ENCODE results near the gene HOXA6.

The HOXA6 gene

DNA sequence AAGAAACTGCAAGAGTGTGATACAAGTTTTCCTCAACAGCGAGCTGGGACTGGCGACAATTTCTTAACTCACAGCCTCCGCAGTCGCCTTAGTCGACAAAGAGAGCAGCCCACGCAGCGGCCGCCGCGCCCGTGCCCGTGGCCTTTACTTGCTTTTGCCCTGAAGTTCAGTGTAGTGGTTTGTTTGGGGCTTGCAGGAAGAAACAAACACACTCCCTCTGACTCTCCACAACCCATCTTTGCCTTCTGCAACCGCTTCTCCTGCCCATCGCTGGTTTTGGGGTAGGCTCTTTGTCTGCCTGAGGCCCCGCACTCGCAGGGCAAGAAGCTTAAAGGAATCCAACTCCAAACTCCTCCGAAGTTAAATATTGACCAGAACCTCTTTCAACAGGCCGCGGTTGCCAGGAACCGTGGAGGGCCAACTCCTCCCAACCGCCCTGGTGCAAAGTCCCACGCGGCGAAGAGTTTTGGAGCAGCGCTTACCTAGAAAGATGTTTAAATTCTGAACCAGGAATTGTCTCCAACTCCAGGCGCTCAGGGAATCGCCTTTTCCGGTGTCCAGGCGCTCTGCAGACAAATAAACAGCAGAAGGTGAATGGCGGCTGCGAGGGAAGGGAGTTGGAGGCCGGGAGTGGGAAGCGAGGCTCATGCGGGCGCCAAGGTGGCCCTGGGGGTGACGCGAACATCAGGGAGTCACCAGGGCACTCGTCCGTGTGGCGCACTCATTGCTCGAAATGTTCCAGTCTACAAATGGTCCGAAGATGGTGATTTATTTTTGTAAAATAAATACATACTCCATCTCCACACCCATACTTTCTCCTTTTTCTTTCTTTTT lies 25.3 kb downstream of the HOXA6 start:
- no peak for DNase-seq (ENCODE audit: low spot score)

DNA sequence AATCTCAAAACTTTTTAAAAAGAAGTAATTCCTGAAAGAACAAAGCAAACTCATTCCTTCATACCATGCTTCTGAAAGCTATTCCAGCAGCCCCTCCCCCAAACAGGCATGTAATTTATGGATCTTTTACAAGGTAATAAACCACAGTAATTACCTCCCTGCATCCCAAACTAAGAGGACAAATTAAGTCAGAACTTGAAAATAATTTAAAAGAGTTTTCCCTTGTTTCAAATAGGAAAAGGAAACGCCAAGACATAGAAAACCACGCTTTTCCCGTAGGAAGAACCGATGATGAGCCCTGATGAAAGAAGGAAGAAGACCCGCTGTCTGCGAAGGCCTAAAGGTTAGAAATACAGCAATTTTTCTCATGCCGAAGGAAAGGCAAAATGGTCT lies 25.9 kb downstream of the HOXA6 start:
- no peak for DNase-seq (ENCODE audit: low spot score)

DNA sequence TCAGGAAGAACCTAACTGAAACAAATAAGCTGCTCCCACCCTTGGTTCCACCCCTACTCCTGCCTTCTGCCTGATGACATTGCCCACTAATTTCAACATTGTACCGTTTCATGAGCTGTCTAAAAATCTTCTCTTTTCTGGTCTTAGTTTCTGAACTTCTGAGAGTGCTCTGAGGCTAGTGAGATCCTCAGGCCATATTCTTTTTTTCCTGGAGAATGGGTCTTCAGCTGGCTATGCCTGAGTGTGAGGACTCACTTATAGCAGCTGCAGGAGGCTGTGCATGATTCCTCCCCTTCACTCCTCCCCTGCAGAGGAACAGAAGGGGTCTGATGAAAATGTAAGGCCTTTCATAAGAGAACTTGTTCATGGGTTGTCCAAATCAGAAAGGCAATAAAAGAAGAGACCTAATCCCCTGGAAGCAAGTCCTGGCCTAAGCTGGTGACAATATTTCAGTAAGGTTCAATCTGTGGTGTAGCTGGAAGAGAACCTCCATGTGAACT lies 28.1 kb downstream of the HOXA6 start:
- no peak for DNase-seq (ENCODE audit: low spot score)

DNA sequence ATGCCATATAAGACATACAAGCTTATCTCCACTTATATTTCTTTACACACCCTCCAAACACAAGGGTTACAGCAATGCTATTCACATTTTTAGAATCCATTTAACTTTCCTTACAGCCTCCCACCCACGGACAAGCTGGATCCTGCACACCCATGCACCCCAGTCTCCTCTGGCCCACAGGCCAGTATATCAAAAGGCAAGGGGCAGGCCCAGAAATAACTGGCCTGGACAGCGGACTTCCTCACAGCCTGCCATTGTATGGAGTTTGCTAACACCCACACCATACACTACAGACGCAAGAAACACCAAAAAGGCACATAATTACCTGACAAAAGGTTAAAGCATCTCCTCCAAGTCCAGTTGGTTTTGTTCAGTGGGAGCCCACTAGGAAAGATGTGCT lies 29.0 kb downstream of the HOXA6 start:
- DNase-seq (ENCODE audit: low spot score) = no peak

DNA sequence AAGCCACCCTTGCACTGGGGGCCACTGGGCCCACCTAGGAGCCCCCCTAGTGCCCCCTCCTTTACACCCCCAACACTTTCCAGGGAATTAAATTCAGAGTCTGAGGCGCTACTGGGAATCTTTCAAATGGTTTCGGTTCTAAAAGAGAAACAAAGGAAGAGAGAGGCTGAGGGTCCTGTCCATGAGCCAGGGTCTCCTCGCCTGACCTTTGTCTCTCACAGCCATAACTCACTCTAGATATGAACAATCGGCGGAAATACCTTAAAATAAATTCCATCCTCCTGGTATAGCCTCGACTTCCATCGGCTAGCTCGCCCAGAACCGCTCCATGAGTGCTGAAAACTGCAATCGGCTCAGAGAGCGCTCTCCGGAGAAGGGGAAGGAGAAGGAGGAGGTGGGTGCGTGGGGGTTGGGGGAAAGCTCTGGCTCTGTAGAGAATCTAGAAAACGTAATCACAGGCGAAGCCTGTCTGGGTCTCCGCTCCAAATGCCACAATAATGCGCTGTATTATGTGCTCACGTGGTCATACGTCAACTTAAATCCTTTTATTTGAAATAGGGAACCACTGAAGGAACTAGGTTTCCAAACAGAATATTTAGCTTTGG lies 29.6 kb downstream of the HOXA6 start:
- no peak for DNase-seq (ENCODE audit: low spot score)

DNA sequence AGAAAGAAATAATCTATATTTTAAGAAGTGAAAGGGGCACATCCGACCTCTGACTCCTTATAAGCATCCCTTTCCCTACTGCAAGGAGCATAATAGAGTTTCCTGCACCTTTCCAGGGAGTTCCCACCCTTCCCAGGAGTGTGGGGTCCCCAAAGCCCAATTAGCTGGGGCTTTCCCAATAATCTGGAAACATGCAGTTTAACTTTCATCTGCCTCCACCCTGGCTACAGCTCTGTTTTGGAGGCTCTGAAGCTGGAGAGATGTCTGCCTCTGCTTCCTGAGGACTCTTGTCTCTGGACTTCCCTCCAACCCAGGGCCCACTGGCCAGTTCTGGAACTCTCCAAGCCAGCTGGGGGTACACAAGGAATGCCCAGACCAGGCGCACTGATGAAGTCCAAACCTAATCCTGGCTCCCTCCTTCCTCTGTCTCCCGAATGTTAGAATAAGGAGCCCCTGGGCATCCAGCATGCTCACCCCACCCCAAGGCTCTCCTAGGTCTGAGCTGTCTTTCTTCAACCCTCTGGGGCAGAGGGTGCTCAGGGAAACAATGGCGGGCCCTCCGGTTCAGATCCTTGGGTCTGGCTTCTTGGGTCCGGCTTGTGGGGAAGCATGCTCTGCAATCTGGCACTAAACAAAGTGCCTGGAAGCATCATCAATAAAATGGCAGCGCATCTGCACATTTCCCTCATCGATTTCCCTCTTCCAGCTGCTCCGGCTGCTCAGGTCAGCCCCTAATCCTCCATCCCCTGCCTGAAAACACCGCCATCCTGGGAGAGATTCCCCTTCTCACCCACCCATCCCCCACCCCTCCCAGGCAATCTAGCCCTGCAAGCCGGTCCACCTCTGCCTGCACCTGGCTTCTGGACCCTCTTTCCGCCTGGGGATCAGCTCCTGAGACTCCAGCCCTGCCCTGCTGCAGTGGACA lies 30.4 kb downstream of the HOXA6 start:
- no peak for DNase-seq (ENCODE audit: low spot score)

DNA sequence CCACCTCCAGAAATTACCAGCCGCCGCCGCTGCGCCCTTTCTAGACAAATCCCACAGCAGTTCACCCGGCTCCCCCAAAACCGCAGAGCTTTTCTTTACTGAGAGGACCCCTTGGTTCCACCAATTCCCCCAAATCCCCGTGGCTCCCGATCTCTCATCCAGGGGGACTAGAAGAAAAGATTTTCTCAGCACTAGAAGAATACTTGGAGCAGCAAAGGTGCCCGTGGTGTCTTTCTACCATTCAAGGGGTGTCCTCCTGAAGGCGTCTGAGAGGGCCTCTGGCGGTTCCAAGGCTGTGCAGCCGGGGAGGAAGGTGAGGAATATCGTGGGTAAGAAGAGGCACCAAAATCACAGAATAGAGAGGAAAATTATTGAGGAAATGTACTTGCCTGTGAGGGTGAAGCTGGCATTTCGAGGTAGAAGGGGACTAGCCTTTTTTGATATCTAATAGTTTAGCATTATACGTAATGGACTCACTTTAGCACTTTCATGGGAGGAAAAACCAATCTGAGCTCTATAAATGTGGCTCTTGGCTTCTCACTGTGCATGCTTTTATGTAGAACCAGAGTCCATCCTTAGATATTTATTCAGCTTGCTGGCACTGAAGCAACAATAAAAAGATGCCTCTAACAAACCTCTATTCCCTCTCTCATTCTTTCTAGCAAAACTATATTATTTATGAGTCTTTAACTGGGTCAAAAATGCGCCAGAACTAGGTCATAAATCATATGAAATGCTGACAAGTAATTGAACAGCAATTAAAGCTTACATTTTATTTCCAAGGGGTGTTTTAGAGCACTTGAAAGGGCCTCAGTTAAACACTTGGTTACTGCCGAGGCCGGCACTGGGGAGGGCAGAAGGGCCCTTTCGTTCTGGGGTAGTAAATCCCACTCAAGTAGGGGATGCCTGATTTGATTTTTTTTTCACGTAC lies 31.3 kb downstream of the HOXA6 start:
- no peak for DNase-seq (ENCODE audit: low spot score)

DNA sequence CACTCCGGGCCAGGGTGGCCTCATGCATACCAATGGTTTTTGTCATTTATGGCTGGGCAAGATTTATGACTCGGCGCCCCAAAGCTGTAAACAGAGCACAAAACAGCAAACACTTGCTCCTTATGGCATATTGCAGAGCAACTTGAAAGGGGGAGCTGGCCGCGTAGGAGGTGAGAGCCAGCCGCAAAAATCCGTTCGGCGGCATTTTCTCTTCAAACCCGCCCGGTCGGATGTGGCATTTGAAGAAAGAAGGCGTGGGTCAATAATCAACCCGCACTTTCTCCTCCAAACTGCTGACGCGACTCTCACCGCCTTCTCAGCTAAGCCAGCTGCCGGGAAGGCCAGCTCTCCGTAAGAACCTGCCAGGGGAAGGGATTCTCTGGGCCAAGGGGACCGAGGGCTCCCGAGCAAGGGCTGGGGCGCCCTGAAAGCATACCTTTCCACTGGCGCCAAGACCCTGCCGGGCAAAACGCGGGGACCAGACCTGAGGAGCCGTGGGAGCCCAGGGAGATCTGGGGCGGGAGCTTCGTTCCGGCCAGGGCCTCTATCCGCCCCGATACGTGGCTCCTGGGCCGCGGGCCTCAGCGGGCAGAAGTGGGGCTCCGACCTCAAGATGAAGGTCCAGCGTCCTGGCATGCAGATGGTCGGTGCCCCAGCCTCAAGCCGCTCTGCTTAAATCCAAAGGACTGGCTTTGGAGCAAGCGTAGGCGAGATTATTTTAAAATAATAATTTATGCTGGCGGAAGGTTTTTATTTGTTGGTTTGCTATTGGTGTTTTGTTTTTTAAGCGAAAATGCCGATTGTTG lies 32.1 kb downstream of the HOXA6 start:
- DNase-seq (ENCODE audit: low spot score) = no peak

DNA sequence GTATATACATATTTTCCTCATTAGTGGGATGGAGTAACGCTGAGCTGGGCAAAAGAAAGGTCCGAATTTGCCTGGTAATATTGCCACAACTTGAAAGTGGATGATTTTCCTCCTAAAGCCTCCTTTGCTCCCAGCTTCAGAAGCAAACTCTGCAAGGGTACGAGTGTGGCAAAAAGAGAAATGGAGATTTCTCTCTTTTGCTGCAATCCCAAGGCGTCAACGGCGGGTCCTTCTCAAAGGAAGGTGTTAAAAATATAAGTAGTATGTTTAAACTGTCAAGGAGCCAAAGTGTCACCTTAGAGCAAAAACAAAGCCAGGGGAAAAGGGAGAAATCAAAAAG lies 32.7 kb downstream of the HOXA6 start:
- DNase-seq (ENCODE audit: low spot score) = no peak

DNA sequence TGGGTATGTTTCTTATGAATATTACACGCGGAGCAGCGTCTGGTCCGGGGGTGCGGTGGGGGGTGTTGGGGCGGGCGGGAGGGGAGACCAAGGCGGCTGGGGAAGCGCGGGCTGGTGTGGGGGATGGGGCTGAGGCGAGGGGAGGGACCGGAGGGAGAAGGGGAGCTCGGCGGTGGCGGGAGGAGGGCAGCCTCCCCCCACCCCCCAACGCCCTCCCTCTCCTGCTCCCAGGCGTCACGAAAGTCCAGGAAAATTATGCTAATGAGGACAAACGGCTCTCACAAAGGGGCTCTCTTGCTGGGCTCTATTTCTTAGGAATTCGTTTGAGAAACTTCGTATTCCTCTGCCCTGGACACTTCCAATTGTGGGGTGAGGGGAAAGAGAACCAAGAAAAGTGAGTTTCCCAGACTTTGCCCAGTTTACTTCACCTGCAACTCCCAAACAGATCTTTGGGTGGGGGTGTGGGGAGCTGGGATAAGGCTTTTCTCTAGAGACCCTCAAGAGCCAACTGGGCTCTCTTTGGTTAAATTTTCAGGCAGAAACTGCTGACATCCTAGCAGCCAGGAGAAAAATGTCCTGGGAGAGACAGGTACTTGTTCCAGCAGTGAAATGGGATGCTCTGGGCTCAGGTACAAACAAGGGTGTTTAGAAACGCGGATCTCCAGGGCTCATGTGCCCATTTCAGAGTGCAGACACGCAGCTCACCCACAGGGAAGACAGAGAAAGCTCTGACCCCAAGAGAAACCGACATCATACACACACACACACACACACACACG lies 33.4 kb downstream of the HOXA6 start:
- DNase-seq (ENCODE audit: low spot score) = no peak

DNA sequence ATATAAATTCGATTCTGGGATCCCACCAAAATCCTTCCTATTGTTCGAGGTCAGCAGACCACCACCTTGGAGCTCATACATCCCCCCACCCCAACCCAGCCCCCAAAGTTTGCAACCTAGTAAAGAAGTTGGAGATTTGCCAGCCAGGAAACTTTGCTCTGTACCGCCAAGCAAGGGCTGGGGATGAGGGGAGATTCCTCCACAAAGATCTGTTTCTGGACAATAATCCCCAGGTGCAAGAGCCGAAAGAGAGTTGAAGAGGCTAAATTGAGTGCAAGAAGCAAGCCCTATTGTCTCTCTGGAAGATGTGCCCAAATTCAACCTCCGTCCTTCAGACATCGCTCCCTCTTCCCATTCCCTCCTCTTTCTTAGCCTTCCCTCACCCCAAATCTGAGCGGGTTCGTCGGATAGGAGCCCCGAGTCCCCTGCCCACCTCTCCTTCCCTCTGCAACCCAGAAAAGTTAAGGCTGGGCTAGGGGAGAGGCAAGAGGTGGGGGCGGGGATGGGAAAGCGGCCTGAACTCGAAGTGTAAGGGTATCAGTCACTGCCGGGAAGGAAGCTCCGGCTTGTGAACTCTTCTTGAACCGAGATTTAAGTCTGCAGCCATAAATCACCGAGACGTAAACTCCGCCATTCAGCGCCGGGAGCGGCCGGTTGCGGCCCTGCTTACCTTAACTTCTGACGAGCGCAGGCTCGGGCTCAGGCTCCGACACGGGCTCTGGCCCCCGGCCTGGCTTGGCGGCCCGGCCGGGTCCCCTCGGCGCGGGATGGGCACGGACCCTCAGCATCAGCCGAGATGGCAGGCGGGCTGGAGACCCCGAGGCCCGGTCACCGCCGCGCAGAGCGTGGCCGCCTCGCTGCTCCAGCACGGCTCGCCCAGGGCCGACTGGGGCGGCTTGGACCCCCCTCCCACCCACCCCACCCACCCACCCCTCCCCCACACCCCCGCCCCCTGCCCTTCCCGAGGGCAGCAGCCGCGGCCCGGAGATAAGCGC lies 34.3 kb downstream of the HOXA6 start:
- DNase-seq (ENCODE audit: low spot score) = no peak

DNA sequence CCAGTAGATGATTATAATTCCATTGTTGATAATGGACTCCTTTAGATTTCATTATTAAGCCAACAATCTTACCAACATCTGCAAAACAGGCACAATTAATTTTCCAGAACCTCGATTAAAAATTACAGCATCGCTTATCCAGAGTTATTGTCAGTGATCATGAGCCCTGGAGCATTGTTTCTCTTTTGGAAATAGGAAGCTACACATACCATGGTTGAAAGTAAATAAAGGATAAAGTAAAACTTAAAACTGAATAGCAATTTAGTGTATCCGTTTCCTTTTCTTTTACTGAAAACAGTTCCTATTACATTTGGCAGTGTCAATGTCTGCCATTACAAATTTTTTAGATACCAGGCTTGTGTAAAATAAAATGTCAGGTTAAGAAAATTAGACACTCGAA lies 35.2 kb downstream of the HOXA6 start:
- DNase-seq (ENCODE audit: low spot score) = no peak

DNA sequence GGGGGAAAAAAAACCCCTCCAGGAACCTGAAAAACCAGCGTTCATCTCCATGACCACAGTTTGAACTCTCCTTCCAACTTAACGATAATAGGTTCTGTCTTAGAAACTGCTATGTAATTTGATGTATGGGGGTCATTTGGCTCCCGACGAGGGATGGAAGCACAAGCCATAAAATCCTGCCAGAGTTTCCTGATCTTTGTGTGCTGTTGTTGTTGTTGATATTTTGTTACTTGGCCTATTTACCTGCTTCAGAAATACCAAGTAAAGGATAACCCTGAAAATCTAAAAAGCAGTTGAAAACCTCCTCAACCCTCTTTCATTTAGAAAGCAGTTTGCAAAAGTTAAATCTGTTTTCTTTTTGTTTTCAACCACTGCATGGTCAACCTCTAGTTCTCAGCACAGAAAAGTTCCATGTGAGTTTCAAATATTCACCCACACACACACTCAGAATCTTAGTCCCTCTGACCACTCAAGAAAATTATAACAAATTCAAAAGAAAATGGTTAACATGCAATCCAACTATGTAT lies 35.8 kb downstream of the HOXA6 start:
- no peak for DNase-seq (ENCODE audit: low spot score)

DNA sequence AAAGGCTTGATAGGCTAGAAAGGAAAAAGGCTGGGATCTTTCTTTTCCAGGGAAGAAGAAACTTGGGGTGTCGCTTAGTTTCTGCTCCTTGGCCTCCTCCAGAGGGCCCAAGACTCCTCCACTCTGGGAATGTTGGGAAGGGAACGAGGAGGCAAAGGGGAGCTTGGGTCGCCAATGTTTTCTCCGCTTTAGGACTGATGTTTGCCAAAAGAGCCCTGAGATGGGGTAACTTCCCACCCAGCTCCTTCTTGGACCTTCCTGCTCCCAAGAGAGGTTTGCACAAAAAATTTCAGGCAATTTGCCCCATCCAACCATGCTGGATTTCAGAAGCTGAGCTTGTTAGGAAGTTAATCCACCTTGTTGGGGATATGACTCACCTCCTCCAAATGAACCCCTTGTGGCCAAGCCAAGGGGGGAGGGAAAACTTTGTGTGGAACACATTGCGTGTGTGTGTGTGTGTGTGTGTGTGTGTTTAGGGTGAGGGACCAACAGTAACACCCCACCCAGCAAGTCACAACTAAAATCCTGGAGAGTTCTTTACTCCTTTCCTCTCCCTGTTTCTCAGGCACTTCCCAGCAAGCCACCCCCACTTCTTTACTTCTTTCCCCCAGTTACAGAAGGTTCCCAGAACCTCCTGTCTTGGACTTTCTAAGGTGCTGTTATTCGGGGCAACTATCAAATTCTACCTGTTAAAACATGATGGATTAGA lies 36.4 kb downstream of the HOXA6 start:
- no peak for DNase-seq (ENCODE audit: low spot score)

DNA sequence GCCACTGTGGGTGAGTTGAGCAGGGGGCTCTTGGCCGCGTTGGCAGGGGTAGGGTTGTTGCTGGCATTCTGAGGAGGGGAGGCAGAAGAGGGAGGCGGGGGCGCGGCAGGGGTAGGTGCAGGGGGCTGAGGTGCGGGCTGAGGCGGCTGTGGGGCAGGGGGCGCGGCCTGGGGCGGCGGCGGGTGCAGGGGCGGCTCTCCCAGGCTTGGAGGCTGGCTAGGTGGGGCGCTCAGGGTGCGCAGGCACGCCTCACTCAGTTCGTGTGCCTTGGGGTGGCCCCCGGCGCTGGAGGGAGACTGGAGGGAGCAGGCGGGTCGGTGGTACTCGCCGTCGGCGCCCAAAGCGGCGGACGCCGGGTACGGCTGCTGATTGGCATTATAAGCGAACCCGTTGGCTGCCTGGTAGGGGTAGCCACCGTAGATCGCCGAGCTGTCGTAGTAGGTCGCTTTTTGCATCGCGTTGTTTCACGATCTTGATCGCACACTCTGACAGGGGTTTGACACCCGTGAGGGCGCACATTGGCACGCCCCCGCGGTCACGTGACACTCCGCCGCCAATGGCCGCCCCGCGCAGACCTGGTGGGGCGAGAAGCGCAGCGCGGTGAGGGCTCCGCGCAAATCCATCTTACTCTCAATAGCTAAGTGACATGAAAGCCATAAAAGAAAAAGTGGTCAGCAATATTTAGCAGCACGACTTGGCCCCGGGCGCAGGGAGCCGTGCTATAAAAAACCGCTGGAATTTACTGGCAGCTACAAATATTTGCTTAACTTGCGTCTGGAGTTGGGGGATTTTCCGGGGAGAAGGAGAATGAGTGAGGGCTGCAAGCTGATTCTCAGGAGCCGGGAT lies 37.2 kb downstream of the HOXA6 start:
- DNase-seq (ENCODE audit: low spot score) = no peak

DNA sequence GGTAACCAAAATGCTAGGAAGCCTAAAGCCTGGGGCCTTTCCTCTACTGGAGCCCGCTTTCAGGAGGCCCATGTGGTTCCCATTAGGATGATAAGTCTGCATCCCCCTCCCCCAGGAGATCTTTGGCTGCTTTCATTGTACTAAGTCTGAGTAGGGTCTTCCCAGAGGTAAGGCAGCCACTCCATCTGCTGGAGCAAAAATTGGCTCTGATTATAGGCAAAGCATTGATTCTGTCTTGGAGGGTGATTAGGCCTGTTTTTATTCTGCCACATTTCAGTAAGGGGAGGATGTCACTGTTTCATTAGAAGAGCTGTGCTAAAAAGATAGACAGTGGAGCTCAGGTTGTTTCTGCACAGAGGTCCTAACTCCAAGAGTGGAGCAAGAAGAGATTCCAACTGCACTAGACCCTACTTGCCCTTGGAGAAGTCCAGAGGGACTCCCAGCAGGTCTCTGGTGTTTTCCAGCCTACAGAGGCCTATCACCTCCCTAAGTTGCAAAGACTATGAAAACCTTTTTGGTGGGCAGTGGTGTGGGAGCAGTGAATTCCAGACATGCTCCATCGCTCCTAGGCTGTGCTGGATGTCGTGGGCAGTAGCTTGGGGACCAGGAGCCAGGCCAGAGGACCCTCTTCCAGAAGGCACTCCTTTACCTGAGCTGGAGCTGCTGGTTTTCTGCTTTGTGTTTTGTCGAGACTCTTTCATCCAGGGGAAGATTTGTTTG lies 37.9 kb downstream of the HOXA6 start:
- no peak for DNase-seq (ENCODE audit: low spot score)

Data from germinal center (tissue), 1 donor.